SK-N-SH (cell line): ENCODE results near the gene LLGL2.

Experiments
- GABPA ChIP-seq: IDR thresholded peaks from 2 replicates; pipeline ENCODE4 v1.4.0; 2012; ENCODE audit warnings: low read depth, mild to moderate bottlenecking
- MXI1 ChIP-seq: IDR thresholded peaks from 2 replicates; pipeline ENCODE4 v1.6.1; 2012; ENCODE audit warnings: mild to moderate bottlenecking, low read depth, low read length, improper control_type of control experiment

GRCh38 chr17:75516619-75517296, 8.7 kb upstream of the LLGL2 start:
- TF ChIP-seq GABPA (no peak), MXI1 (no peak; the same call in none of the 2 replicates)
